Kidney (tissue), 14 donors: Measurements from ENCODE around the gene CAV2. TPM values are rescaled to one million over a fixed set of nuclear protein-coding genes. Genes with fewer than 3 reads are reported as not detected.

ENCODE experiments used
- DNase-seq, 5 donors: peaks; one replicate each; pipeline ENCODE4 v3.0.0-alpha.2; 2013 to 2020
- FAIRE-seq: peaks from 2 replicates; lab custom pipeline; 2012; peaks lifted over from hg19 to GRCh38; lab: Jason Lieb, UNC
- H3K27ac ChIP-seq, 2 donors: one replicate each; pipeline ENCODE4 v1.7.0; 2013; ENCODE audit warnings: low read depth in 2 of 2, low read length in 2 of 2, inconsistent platforms in 1 of 2
- H3K27me3 ChIP-seq: one replicate; pipeline ENCODE4 v1.7.1; 2013; ENCODE audit warnings: low read length, inconsistent platforms; ENCODE audit not compliant: control insufficient read depth, insufficient read depth
- H3K36me3 ChIP-seq, 3 donors: one replicate each; pipeline versions ENCODE4 v1.7.0 to v1.7.1; 2013; ENCODE audit warnings: low read length in 3 of 3, control low read depth in 1 of 3, inconsistent platforms in 1 of 3; ENCODE audit not compliant: insufficient read depth in 3 of 3, control insufficient read depth in 2 of 3
- H3K4me1 ChIP-seq, 3 donors: one replicate each; pipeline versions ENCODE4 v1.7.0 to v1.7.1; 2013; ENCODE audit warnings: low read length in 3 of 3, inconsistent platforms in 1 of 3, low read depth in 1 of 3; ENCODE audit not compliant: control insufficient read depth in 2 of 3, insufficient read depth in 2 of 3
- H3K4me3 ChIP-seq, 3 donors: one replicate each; pipeline versions ENCODE4 v1.7.0 to v1.8.1; 2013; ENCODE audit warnings: low read length in 3 of 3, control low read depth in 1 of 3, inconsistent platforms in 1 of 3
- H3K9ac ChIP-seq, 3 donors: one replicate each; pipeline versions ENCODE4 v1.7.0 to v1.7.1; 2013; ENCODE audit warnings: low read length in 3 of 3, control low read depth in 1 of 3, inconsistent platforms in 1 of 3
- H3K9me3 ChIP-seq, 3 donors: one replicate each; pipeline versions ENCODE4 v1.7.0 to v1.7.1; 2013; ENCODE audit warnings: low read length in 3 of 3, control low read depth in 1 of 3, inconsistent platforms in 1 of 3; ENCODE audit not compliant: control insufficient read depth in 2 of 3, insufficient read depth in 1 of 3
- intact Hi-C: fragments of 100-400 bp; cut with DNase I; formaldehyde crosslinking; loops from one replicate; pipeline ENCODE4 v1.11.1; 2022
- polyA plus RNA-seq: library from polyadenylated mRNA; stranded (reverse); fragments of 350-450 nt; fragmentation: Illumina TruSeq; extraction: RNeasy Lipid Tissue Mini Kit (QIAGEN cat#74804); gene quantifications from one replicate; pipeline ENCODE4 v1.2.3, GENCODE V29; 2014; ENCODE audit warnings: low read depth, low replicate concordance; ENCODE audit not compliant: insufficient read depth
- total RNA-seq: library from RNA; stranded (reverse); fragmentation: NEBNext Ultra II Directional; extraction: Animal tissue kit (Norgen Biotek cat#: 25700); gene quantifications from one replicate; pipeline ENCODE4 v1.2.1, GENCODE V29; 2021
- TF ChIP-seq, protein P1 (sequence below): IDR thresholded peaks from 3 replicates; pipeline ENCODE4 v1.5.1; 2012; ENCODE audit warnings: mild to moderate bottlenecking, moderate library complexity, borderline replicate concordance; ENCODE audit not compliant: insufficient read depth; ENCODE audit errors: extremely low read depth
- donor health status: control.
- donor health status: control.
- donor health status: control.
- donor health status: control.
- donor health status: control.
- donor health status: DM: yes; HTN: yes; CAD: no.
- donor health status: Normal renal cell carcinoma (clear cell type).

CAV2 gene
- total and polyA plus RNA-seq, 2 donors from 2014 or later = 23.1 to 50.8 TPM

DNA sequence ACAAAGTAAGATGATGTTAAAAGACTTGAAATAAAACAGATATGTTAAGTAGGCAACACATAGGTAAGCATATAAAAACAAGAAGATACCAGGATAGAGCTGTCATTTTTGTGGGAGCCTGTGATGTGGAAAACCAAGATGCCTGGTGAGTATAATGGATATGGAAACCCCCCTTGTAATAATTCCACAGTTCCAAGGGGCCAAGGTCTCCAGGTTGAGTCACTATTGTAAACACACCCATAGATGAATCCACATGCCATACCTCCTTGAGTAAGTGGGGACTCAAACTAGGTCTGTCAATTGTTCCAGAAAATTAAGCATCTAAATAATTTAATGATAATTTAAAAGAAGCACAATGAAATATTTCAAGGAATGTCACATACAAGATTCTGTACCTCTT is 41.2 kb downstream of the CAV2 start:
- H3K36me3 ChIP-seq = no peaks in the 10 kb centered on the region
- no peak overlapping the region for H3K27ac ChIP-seq
- no peak overlapping the region for H3K4me3 ChIP-seq
- no peaks in the 10 kb centered on the region for H3K4me1 ChIP-seq
- H3K9me3 ChIP-seq = no peaks in the 10 kb centered on the region
- intact Hi-C loops = no loop called here
- DNase-seq (no peak), FAIRE-seq (no peak)
- TF ChIP-seq, protein P1, sequence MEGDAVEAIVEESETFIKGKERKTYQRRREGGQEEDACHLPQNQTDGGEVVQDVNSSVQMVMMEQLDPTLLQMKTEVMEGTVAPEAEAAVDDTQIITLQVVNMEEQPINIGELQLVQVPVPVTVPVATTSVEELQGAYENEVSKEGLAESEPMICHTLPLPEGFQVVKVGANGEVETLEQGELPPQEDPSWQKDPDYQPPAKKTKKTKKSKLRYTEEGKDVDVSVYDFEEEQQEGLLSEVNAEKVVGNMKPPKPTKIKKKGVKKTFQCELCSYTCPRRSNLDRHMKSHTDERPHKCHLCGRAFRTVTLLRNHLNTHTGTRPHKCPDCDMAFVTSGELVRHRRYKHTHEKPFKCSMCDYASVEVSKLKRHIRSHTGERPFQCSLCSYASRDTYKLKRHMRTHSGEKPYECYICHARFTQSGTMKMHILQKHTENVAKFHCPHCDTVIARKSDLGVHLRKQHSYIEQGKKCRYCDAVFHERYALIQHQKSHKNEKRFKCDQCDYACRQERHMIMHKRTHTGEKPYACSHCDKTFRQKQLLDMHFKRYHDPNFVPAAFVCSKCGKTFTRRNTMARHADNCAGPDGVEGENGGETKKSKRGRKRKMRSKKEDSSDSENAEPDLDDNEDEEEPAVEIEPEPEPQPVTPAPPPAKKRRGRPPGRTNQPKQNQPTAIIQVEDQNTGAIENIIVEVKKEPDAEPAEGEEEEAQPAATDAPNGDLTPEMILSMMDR = no peak
- H3K27me3 ChIP-seq = no peaks in the 10 kb centered on the region
- no peak overlapping the region for H3K9ac ChIP-seq

DNA sequence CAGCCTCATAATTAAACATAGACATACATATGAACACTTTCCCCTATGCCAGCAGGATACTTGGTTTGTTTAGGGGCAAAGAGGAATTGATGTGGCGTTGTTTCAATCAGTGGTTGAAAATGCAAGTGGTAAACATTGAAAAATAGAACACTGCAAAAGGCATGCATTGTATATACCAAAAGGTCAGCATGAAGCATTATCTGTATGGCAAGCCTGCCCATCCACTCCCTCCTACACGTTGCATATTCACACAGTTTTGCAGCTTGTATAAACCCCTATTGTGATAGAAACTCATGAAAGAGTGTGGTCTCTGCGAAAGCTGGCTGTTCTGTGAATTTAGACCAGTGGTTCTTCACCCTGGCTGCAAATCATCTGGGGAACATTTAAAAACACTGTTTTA is 42.4 kb downstream of the CAV2 start:
- DNase-seq (no peak), FAIRE-seq (no peak)
- TF ChIP-seq, protein P1 = no peak
- intact Hi-C loops = no loop called here
- no peaks in the 10 kb centered on the region for H3K27me3 ChIP-seq
- H3K27ac ChIP-seq = no peak overlapping the region
- H3K9ac ChIP-seq = no peak overlapping the region
- H3K4me3 ChIP-seq = no peak overlapping the region
- H3K9me3 ChIP-seq = no peaks in the 10 kb centered on the region
- no peaks in the 10 kb centered on the region for H3K36me3 ChIP-seq
- H3K4me1 ChIP-seq = no peaks in the 10 kb centered on the region

GRCh38 chr7:116542618-116543017 is 43.1 kb downstream of the CAV2 start:
- Histone ChIP-seq H3K36me3 (no peaks in the 10 kb centered on the region), H3K4me3 (no peak overlapping the region), H3K4me1 (no peaks in the 10 kb centered on the region), H3K27ac (no peak overlapping the region), H3K9me3 (no peaks in the 10 kb centered on the region), H3K9ac (no peak overlapping the region), H3K27me3 (no peaks in the 10 kb centered on the region)
- no peak for DNase-seq
- TF ChIP-seq, protein P1 = no peak
- no peak for FAIRE-seq
- intact Hi-C loops = no loop called here

DNA sequence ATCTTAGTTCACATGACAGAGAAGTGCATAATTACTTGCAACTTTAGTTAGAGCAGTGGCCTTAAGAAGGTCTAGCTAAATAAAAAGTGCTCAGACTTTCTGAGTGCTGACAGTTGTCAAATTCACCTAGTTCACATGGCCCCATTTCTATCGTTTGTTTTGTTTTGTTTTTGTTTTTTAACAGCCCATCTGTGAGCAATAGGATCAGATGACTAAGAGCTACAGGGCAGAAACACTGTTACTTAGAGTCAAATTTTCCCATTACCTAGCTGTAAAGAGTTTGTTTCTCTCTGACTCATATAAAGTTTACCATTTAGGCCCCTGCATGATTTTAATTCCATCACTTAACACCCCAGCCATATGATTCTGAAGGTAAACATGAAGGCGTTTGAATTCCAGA is 44.1 kb downstream of the CAV2 start:
- FAIRE-seq = no peak

More for the DNA sequence above, 44.1 kb downstream of the CAV2 start:
- Histone ChIP-seq H3K4me1 (no peaks in the 10 kb centered on the region), H3K9ac (no peak overlapping the region), H3K9me3 (no peaks in the 10 kb centered on the region), H3K4me3 (no peak overlapping the region), H3K27me3 (no peaks in the 10 kb centered on the region), H3K36me3 (no peaks in the 10 kb centered on the region), H3K27ac (no peak overlapping the region)
- intact Hi-C loops = no loop called here
- TF ChIP-seq, protein P1 = no peak
- no peak for DNase-seq
